PC-9 (cell line): ENCODE measurements around the gene REXO5. TPM values are rescaled to one million over a fixed set of nuclear protein-coding genes. Genes with fewer than 3 reads are reported as not detected.
A peak's percentile ranks its signal among the peaks of the same experiment; 100 is the strongest.

Experiments
- BruUV-seq: library from RNA; stranded (reverse); fragments of 400-500 nt; replicated peaks from 2 replicates; lab custom pipeline; 2021; lab: Mats Ljungman, UMichigan
- CTCF ChIA-PET: fragments of 300-600 bp; sonication (Branson Sonifier 250); formaldehyde crosslinking; loops from one replicate; lab custom pipeline; 2022; ENCODE audit warnings: antibody characterized with exemption; lab: Charles Lee
- POLR2A ChIA-PET: fragments of 300-600 bp; sonication (Branson Sonifier 250); formaldehyde crosslinking; loops from one replicate; lab custom pipeline; 2022; ENCODE audit warnings: antibody characterized with exemption; ENCODE audit not compliant: unreplicated experiment; lab: Charles Lee
- DNase-seq, 2 experiments: peaks; one replicate each; pipeline versions ENCODE4 v3.0.0 to v3.0.0-alpha.2; 2015 to 2022; ENCODE audit warnings: mixed read lengths in 1 of 2
- H2AFZ ChIP-seq: fragments of 200-600 bp; sonication (generic); 2 replicates; pipeline ENCODE4 v1.8.1; 2017; ENCODE audit warnings: antibody characterized with exemption
- H3F3A ChIP-seq: fragments of 200-600 bp; sonication (generic); 2 replicates; pipeline ENCODE4 v1.8.1; 2017; ENCODE audit warnings: antibody characterized with exemption, mild to moderate bottlenecking, low read depth; ENCODE audit not compliant: insufficient read depth
- H3K27ac ChIP-seq: fragments of 200-600 bp; sonication (generic); 2 replicates; pipeline ENCODE4 v1.6.1; 2016; ENCODE audit warnings: mixed run types
- H3K27me3 ChIP-seq: fragments of 200-600 bp; sonication (generic); 2 replicates; pipeline ENCODE4 v1.6.1; 2016; ENCODE audit warnings: low read depth, mixed run types; ENCODE audit not compliant: insufficient read depth
- H3K36me3 ChIP-seq: fragments of 200-600 bp; sonication (generic); 2 replicates; pipeline ENCODE4 v1.6.1; 2016; ENCODE audit warnings: low read depth, mixed run types
- H3K4me1 ChIP-seq: fragments of 200-600 bp; sonication (generic); replicated peaks from 2 replicates; pipeline ENCODE4 v1.6.1; 2016; ENCODE audit warnings: mixed run types; ENCODE audit not compliant: insufficient read depth
- H3K4me2 ChIP-seq: fragments of 200-600 bp; sonication (generic); 2 replicates; pipeline ENCODE4 v1.6.1; 2017; ENCODE audit warnings: mixed run types
- H3K4me3 ChIP-seq: fragments of 200-600 bp; sonication (generic); 2 replicates; pipeline ENCODE4 v1.6.1; 2016; ENCODE audit warnings: mixed run types
- H3K79me2 ChIP-seq: fragments of 200-600 bp; sonication (generic); 2 replicates; pipeline ENCODE4 v1.6.1; 2017; ENCODE audit warnings: low read depth, mixed run types
- H3K9me2 ChIP-seq: fragments of 200-600 bp; sonication (generic); 2 replicates; pipeline ENCODE4 v1.8.1; 2017; ENCODE audit warnings: mild to moderate bottlenecking; ENCODE audit not compliant: insufficient read depth
- H3K9me3 ChIP-seq: fragments of 200-600 bp; sonication (generic); 2 replicates; pipeline ENCODE4 v1.8.1; 2016; ENCODE audit warnings: low read depth; ENCODE audit not compliant: insufficient read depth
- H4K20me1 ChIP-seq: fragments of 200-600 bp; sonication (generic); 2 replicates; pipeline ENCODE4 v1.8.1; 2017; ENCODE audit not compliant: insufficient read depth
- EZH2 ChIP-seq: fragments of 200-600 bp; sonication (generic); IDR thresholded peaks from 2 replicates; pipeline ENCODE4 v1.8.0; 2017; ENCODE audit warnings: antibody characterized with exemption, low read depth
- intact Hi-C: fragments of 100-400 bp; cut with micrococcal nuclease; formaldehyde crosslinking; loops from one replicate; pipeline ENCODE4 v1.10.0; 2022; ENCODE audit not compliant: unreplicated experiment
- total RNA-seq: library from RNA; stranded (reverse); gene quantifications from 2 replicates; pipeline ENCODE4 v1.2.3, GENCODE V29; 2021
- TF ChIP-seq, protein P1 (sequence below): fragments of 200-600 bp; sonication (generic); conservative IDR thresholded peaks from 2 replicates; pipeline ENCODE4 v1.6.1; 2017; ENCODE audit warnings: mixed run types, antibody characterized with exemption, mild to moderate bottlenecking, moderate library complexity

REXO5 gene
- total RNA-seq, 1 experiment from 2014 or later, result 13.2 TPM

DNA sequence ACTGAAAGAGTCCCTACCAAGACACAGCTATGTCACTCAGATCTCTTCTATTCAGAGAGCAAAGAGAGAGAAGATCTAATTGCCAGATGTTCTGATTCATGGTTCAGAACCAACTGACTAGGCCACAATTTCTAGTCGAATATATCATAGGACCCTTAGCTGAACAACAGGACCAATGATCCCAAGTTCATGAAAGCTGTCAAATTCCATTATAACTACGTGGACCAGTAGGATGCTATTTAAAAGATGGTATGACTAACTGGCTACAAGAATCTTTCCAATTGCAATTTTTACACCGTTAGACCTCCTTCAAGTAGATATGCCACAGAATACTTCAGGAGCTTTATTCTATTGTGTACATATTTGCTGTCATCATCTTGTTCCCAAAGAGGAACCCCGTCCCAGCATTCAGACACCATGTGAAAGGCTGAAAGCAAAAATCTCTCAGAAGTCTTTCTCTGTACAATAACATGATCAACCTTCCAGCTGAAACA is 67.8 kb downstream of the REXO5 start:
- TF ChIP-seq EZH2, result no peak
- TF ChIP-seq, protein P1, sequence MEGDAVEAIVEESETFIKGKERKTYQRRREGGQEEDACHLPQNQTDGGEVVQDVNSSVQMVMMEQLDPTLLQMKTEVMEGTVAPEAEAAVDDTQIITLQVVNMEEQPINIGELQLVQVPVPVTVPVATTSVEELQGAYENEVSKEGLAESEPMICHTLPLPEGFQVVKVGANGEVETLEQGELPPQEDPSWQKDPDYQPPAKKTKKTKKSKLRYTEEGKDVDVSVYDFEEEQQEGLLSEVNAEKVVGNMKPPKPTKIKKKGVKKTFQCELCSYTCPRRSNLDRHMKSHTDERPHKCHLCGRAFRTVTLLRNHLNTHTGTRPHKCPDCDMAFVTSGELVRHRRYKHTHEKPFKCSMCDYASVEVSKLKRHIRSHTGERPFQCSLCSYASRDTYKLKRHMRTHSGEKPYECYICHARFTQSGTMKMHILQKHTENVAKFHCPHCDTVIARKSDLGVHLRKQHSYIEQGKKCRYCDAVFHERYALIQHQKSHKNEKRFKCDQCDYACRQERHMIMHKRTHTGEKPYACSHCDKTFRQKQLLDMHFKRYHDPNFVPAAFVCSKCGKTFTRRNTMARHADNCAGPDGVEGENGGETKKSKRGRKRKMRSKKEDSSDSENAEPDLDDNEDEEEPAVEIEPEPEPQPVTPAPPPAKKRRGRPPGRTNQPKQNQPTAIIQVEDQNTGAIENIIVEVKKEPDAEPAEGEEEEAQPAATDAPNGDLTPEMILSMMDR, result no peak
- no TSS peak for BruUV-seq
- Histone ChIP-seq H3K4me2 (no peak overlapping the region), H3F3A (peaks cover 1% of the 10 kb centered on the region; the same call in 1 of the 2 replicates), H2AFZ (no peak overlapping the region), H3K36me3 (no peaks in the 10 kb centered on the region), H4K20me1 (peaks cover 12% of the 10 kb centered on the region; the same call in 1 of the 2 replicates), H3K4me3 (no peak overlapping the region), H3K27ac (no peak overlapping the region), H3K9me3 (no peaks in the 10 kb centered on the region), H3K79me2 (peaks cover 88% of the 10 kb centered on the region), H3K4me1 (peaks cover 5% of the 10 kb centered on the region), H3K9me2 (no peaks in the 10 kb centered on the region), H3K27me3 (no peaks in the 10 kb centered on the region)
- DNase-seq, result no peak
- POLR2A ChIA-PET, result no interaction called here
- intact Hi-C loops, result no loop called here
- CTCF ChIA-PET, result no interaction called here

DNA sequence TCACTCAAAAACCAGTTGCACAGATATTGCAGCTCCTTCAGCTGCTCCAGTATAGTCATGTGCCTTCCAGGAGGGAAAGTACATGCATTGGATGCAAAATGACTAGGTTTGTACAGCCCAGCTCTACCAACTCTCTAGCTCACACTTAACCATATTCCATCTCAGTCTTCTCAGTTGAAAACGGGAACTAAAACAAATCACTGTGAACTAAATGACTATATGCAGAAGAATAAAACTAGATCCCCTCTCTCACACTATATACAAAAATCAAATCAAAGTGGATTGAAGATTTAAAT is 69.0 kb downstream of the REXO5 start:
- intact Hi-C loops, result loop anchor here (1.0 kb wide), 1 partner anchor 21 kb away; no protein-coding TSS in a partner anchor
- peaks cover 18% of the 10 kb centered on the region; the same call in 1 of the 2 replicates for H4K20me1 ChIP-seq
- peaks cover 16% of the 10 kb centered on the region for H3K4me1 ChIP-seq
- no peaks in the 10 kb centered on the region for H3K27me3 ChIP-seq
- peaks cover 91% of the 10 kb centered on the region for H3K79me2 ChIP-seq
- TF ChIP-seq EZH2, result no peak
- TF ChIP-seq, protein P1, result no peak
- H3K9me2 ChIP-seq, result no peaks in the 10 kb centered on the region
- H3K27ac ChIP-seq, result no peak overlapping the region
- BruUV-seq, result no TSS peak
- H2AFZ ChIP-seq, result no peak overlapping the region
- H3K4me2 ChIP-seq, result no peak overlapping the region
- no peak overlapping the region for H3K4me3 ChIP-seq
- ChIA-PET POLR2A (interaction anchor here (0.6 kb wide), 1 partner anchor 9 kb away, joined by 7 read pairs; no protein-coding TSS in a partner anchor), CTCF (interaction anchor here (0.6 kb wide), 1 partner anchor 10 kb away, joined by 3 read pairs; no protein-coding TSS in a partner anchor)
- peaks cover 13% of the 10 kb centered on the region for H3F3A ChIP-seq
- no peaks in the 10 kb centered on the region for H3K36me3 ChIP-seq
- no peak for DNase-seq
- H3K9me3 ChIP-seq, result no peaks in the 10 kb centered on the region

DNA sequence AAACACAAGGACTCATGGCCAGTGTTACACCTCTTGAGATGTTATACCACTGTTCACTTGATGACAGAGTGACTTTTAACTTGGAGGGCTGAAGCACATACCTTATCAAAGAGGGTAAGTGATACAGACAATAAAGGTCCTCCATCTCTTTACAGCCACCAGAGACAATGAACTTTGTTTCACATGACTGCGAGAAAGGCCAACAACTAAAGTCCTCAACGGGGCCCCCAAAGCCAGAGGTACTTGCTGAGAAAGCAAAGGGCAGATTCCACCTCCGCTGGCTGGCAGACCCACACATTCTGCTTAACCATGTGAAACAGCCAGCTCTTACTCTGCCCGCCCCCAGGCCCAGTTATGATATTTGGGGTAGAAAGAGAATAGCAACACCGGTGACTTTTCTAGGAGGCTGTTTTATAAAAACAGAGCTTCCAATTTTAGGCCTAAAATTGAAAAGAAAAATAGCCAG is 72.4 kb downstream of the REXO5 start:
- no peak overlapping the region for H3K4me3 ChIP-seq
- H4K20me1 ChIP-seq, result peaks cover 13% of the 10 kb centered on the region; the same call in 1 of the 2 replicates
- POLR2A ChIA-PET, result interaction anchor here (0.7 kb wide), 2 partner anchors 8 to 13 kb away, joined by 5 to 6 read pairs; no protein-coding TSS in a partner anchor
- CTCF ChIA-PET, result interaction anchor here (0.7 kb wide), 1 partner anchor 31 kb away, joined by 4 read pairs; no protein-coding TSS in a partner anchor
- peak overlapping the region; percentile 58 for H3K27ac ChIP-seq
- H3F3A ChIP-seq, result peaks cover 17% of the 10 kb centered on the region
- peaks cover 26% of the 10 kb centered on the region for H3K4me1 ChIP-seq
- no peak overlapping the region for H2AFZ ChIP-seq
- no peaks in the 10 kb centered on the region for H3K9me2 ChIP-seq
- H3K36me3 ChIP-seq, result 0 out of 2 replicates have a peak, but pooled peaks cover 5% of the 10 kb centered on the region
- peaks cover 84% of the 10 kb centered on the region for H3K79me2 ChIP-seq
- TF ChIP-seq EZH2, result no peak
- TF ChIP-seq, protein P1, result no peak
- intact Hi-C loops, result loop anchor here (2.0 kb wide), 1 partner anchor 28 kb away; no protein-coding TSS in a partner anchor
- BruUV-seq, result no TSS peak
- H3K9me3 ChIP-seq, result no peaks in the 10 kb centered on the region
- DNase-seq, result no peak
- H3K27me3 ChIP-seq, result no peaks in the 10 kb centered on the region
- peak overlapping the region; percentile 32 for H3K4me2 ChIP-seq
